HG02943 (cell line): ENCODE data around the gene PCSK5.
"Not testable (repeated sequence)": the region's sequence is repeated elsewhere in the genome, so short reads cannot be mapped to it uniquely, and the experiment has no call there.

Experiments used
- ATAC-seq: cut with Tn5 transposase; IDR thresholded peaks from one replicate; pipeline ENCODE4 v1.9.1; 2021; ENCODE audit warnings: mild to moderate bottlenecking, low read depth, moderate library complexity; ENCODE audit not compliant: unreplicated experiment

Gene PCSK5

GRCh38 chr9:75890472-75891276, at the start of gene PCSK5:
PCSK5 (plus strand) TSS chr9:75890673; CDS start chr9:75891182, 509 bp downstream.
- no peak for ATAC-seq

GRCh38 chr9:75844321-75844720, 46.2 kb upstream of the PCSK5 start:
- ATAC-seq, result no peak

- ATAC-seq, result no peak
Observed at GRCh38 chr9:75845806-75846205, 44.7 kb upstream of the PCSK5 start.

- no peak for ATAC-seq
Observed at GRCh38 chr9:75847085-75847484, 43.4 kb upstream of the PCSK5 start.

- no peak for ATAC-seq
Observed at GRCh38 chr9:75850459-75851200, 39.8 kb upstream of the PCSK5 start.

- ATAC-seq, result no peak
Observed at GRCh38 chr9:75851917-75852316, 38.6 kb upstream of the PCSK5 start.

- no peak for ATAC-seq
Observed at GRCh38 chr9:75852746-75853145, 37.7 kb upstream of the PCSK5 start.

- no peak for ATAC-seq
Observed at GRCh38 chr9:75855509-75855908, 35.0 kb upstream of the PCSK5 start.

- ATAC-seq, result no peak
Observed at GRCh38 chr9:75858497-75859092, 31.9 kb upstream of the PCSK5 start.

GRCh38 chr9:75864266-75864665, 26.2 kb upstream of the PCSK5 start:
- no peak for ATAC-seq

GRCh38 chr9:75866273-75866871, 24.1 kb upstream of the PCSK5 start:
- no peak for ATAC-seq

- ATAC-seq, result not testable (repeated sequence)
Observed at GRCh38 chr9:75868526-75868925, 21.9 kb upstream of the PCSK5 start.

GRCh38 chr9:75869236-75869635, 21.2 kb upstream of the PCSK5 start:
- no peak for ATAC-seq

- ATAC-seq, result no peak
Observed at GRCh38 chr9:75870450-75870849, 20.0 kb upstream of the PCSK5 start.

- ATAC-seq, result no peak
Observed at GRCh38 chr9:75871624-75872023, 18.8 kb upstream of the PCSK5 start.

GRCh38 chr9:75873712-75874111, 16.8 kb upstream of the PCSK5 start:
- ATAC-seq, result no peak

- no peak for ATAC-seq
Observed at GRCh38 chr9:75876999-75877640, 13.4 kb upstream of the PCSK5 start.

- no peak for ATAC-seq
Observed at GRCh38 chr9:75878488-75878860, 12.0 kb upstream of the PCSK5 start.

GRCh38 chr9:75880618-75881017, 9.9 kb upstream of the PCSK5 start:
- ATAC-seq, result no peak

- ATAC-seq, result no peak
Observed at GRCh38 chr9:75881761-75882160, 8.7 kb upstream of the PCSK5 start.

- ATAC-seq, result no peak
Observed at GRCh38 chr9:75885652-75886051, 4.8 kb upstream of the PCSK5 start.
